Measurements from ENCODE around the gene ARHGEF37. TPM values are rescaled to one million over a fixed set of nuclear protein-coding genes. Genes with fewer than 3 reads are reported as not detected.

ARHGEF37 gene
- total RNA-seq, 1 experiment from 2014 or later: 0.42 TPM

DNA sequence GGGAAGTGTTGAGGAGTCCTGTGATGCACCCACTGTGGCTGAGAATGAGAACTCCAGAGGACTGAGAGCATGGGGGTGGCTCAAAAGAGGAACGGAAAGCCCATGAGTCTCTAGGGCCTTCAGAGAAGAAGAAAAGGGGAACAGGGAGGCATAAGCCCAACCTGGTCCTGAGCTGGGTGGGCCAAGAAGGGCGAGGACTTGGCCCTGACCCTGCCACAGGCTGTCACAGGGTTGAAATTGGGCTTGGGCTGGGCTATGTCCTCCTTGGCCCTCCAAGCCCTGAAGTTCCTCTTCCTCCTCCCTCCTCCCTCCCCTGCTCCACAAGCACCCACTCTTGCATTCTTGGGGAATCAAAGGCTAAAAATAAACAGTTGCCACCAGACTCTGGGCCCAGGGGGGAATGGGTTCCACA is 99.5 kb downstream of the ARHGEF37 start:
- Histone ChIP-seq H3T11ph (ENCODE audit: low read length) (no peak overlapping the region), H3K79me1 (ENCODE audit: insufficient read depth, low read depth, low read length, poor library complexity, severe bottlenecking) (no peaks in the 10 kb centered on the region), H4K91ac (ENCODE audit: insufficient read length, low read depth, low read length) (no peak overlapping the region), H4K5ac (ENCODE audit: insufficient read length, low read depth, low read length) (no peak overlapping the region), H3K18ac (ENCODE audit: insufficient read length, low read depth, low read length) (no peak overlapping the region), H4K8ac (replicated peaks; ENCODE audit: insufficient read length, low read depth, low read length) (no peak overlapping the region), H3K56ac (ENCODE audit: insufficient read length, low read depth, low read length) (no peak overlapping the region), H3K27me3 (ENCODE audit: insufficient read depth, low read length) (no peaks in the 10 kb centered on the region), H2AFZ (ENCODE audit: low read length) (no peak overlapping the region), H3K4me1 (ENCODE audit: insufficient read depth, low read length) (no peaks in the 10 kb centered on the region), H3K9me3 (ENCODE audit: control insufficient read depth, low read depth, low read length) (no peaks in the 10 kb centered on the region), H2BK15ac (ENCODE audit: low read depth, low read length) (no peak overlapping the region), H3K27ac (ENCODE audit: insufficient read length, low read depth, low read length) (no peak overlapping the region), H2AK5ac (ENCODE audit: insufficient read length, low read length) (no peak overlapping the region), H3K23me2 (ENCODE audit: insufficient read length, low read depth, low read length, poor library complexity, severe bottlenecking) (no peaks in the 10 kb centered on the region), H3K23ac (ENCODE audit: insufficient read length, low read depth, low read length) (no peak overlapping the region), H3K9ac (ENCODE audit: extremely low read depth, insufficient read length, low read length) (no peak overlapping the region), H2BK5ac (ENCODE audit: insufficient read length, low read length) (no peak overlapping the region), H2BK20ac (ENCODE audit: low read depth, low read length, poor library complexity, severe bottlenecking) (no peak overlapping the region), H2BK120ac (ENCODE audit: low read depth, low read length, poor library complexity, severe bottlenecking) (no peak overlapping the region), H3K14ac (ENCODE audit: insufficient read depth, low read length) (no peak overlapping the region), H4K20me1 (ENCODE audit: control insufficient read depth, insufficient read depth, insufficient read length) (no peaks in the 10 kb centered on the region), H3K4ac (ENCODE audit: low read depth, low read length) (no peak overlapping the region), H2BK12ac (ENCODE audit: insufficient read length, low read depth, low read length) (no peak overlapping the region), H3K4me2 (ENCODE audit: insufficient read depth, insufficient read length, low read length) (no peak overlapping the region), H3K79me2 (ENCODE audit: insufficient read depth, low read length) (no peaks in the 10 kb centered on the region)
- Mint-ChIP-seq H3K36me3 (ENCODE audit: insufficient read depth in 1 of 3, low read depth in 3 of 3) (no peaks in the 10 kb centered on the region), H3K27me3 (ENCODE audit: low read depth) (peaks cover 20% of the 10 kb centered on the region), H3K4me3 (no peak overlapping the region), H3K9me3 (no peaks in the 10 kb centered on the region), H3K4me1 (no peaks in the 10 kb centered on the region; a peak in 1 of 4 replicates), H3K27ac (no peak overlapping the region; a peak in 1 of 7 replicates)
- TF ChIP-seq, protein P1, sequence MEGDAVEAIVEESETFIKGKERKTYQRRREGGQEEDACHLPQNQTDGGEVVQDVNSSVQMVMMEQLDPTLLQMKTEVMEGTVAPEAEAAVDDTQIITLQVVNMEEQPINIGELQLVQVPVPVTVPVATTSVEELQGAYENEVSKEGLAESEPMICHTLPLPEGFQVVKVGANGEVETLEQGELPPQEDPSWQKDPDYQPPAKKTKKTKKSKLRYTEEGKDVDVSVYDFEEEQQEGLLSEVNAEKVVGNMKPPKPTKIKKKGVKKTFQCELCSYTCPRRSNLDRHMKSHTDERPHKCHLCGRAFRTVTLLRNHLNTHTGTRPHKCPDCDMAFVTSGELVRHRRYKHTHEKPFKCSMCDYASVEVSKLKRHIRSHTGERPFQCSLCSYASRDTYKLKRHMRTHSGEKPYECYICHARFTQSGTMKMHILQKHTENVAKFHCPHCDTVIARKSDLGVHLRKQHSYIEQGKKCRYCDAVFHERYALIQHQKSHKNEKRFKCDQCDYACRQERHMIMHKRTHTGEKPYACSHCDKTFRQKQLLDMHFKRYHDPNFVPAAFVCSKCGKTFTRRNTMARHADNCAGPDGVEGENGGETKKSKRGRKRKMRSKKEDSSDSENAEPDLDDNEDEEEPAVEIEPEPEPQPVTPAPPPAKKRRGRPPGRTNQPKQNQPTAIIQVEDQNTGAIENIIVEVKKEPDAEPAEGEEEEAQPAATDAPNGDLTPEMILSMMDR (conservative IDR thresholded peaks at IDR 0.05): no peak
- WGBS (ENCODE audit: extremely low coverage, insufficient read length, low lambda C conversion rate): no CpG with 5 or more reads among the region's 2 CpGs
- DNase-seq: no peak
